ENCODE data around the gene C10orf53.
"Not testable (repeated sequence)": the region's sequence is repeated elsewhere in the genome, so short reads cannot be mapped to it uniquely, and the experiment has no call there.

C10orf53 gene

GRCh38 chr10:49664842-49665355 lies 14.6 kb upstream of the C10orf53 start:
- Histone ChIP-seq H3K27me3 (ENCODE audit: control insufficient read depth in 1 of 2, insufficient read depth in 2 of 2, low read length in 2 of 2) (no peaks in the 10 kb centered on the region), H3K4me1 (ENCODE audit: control insufficient read depth, insufficient read depth, low read length) (no peaks in the 10 kb centered on the region), H3K27ac (ENCODE audit: low read length) (no peak overlapping the region), H3K4me3 (ENCODE audit: low read length in 2 of 2) (no peak overlapping the region), H3K9me3 (ENCODE audit: control insufficient read depth in 2 of 2, low read length in 2 of 2) (no peaks in the 10 kb centered on the region), H3K9ac (ENCODE audit: low read length in 2 of 2) (no peak overlapping the region), H3K36me3 (ENCODE audit: control insufficient read depth in 2 of 2, insufficient read depth in 2 of 2, low read length in 2 of 2) (no peaks in the 10 kb centered on the region)

DNA sequence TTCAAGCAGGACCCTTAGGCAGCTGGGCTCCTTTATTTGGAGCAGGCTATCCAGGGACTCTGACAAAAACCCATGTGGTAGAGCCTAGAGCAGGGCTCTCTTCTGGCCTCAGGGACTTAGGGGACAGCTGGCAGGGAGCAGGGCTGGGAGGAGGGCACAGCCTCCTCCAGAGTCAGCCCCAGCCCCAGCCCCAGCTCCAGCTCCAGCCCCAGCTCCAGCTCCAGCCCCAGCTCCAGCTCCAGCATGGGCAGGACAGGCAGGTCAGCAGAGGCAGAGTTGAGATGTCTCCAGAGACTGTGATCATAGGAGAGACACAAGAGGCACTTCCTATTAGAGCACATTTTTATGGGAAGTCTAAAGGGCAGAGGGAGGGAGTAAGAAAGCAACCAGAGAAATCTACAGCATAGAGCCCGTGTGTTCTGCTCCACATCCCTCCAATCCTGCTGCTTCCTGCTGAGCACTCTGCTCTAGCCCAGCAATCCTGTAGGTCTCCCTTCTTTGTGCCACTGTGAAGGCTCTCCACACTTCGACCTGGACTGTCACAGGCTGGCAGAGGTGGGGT lies 13.3 kb upstream of the C10orf53 start:
- Histone ChIP-seq H3K9ac (ENCODE audit: low read length in 2 of 2) (no peak overlapping the region), H3K27me3 (ENCODE audit: control insufficient read depth in 1 of 2, insufficient read depth in 2 of 2, low read length in 2 of 2) (no peaks in the 10 kb centered on the region), H3K36me3 (ENCODE audit: control insufficient read depth in 2 of 2, insufficient read depth in 2 of 2, low read length in 2 of 2) (no peaks in the 10 kb centered on the region), H3K27ac (ENCODE audit: low read length) (no peak overlapping the region), H3K9me3 (ENCODE audit: control insufficient read depth in 2 of 2, low read length in 2 of 2) (no peaks in the 10 kb centered on the region), H3K4me1 (ENCODE audit: control insufficient read depth, insufficient read depth, low read length) (no peaks in the 10 kb centered on the region), H3K4me3 (ENCODE audit: low read length in 2 of 2) (no peak overlapping the region)

DNA sequence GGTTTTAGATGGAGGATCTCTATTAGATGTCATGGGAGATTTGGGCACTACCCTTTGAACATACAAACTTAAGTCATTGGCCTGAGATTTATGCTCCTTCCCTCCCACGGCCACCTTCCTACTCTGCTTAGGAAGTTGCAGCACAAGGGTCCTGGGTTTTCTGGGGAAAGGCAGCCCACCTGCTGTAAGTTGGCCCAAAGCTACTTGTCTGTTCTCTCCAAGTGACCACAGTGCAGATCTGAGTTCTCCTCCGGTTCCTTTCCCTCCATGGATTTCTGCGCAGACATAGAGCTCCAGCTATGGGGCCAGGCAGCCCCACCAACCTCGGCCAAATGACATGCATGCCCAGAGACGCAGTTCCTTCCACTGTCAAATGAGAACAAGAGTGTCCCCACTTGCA lies 12.8 kb upstream of the C10orf53 start:
- no peak overlapping the region for H3K4me3 ChIP-seq (ENCODE audit: low read length in 2 of 2)
- no peaks in the 10 kb centered on the region for H3K4me1 ChIP-seq (ENCODE audit: control insufficient read depth, insufficient read depth, low read length)
- no peaks in the 10 kb centered on the region for H3K9me3 ChIP-seq (ENCODE audit: control insufficient read depth in 2 of 2, low read length in 2 of 2)
- H3K27me3 ChIP-seq (ENCODE audit: control insufficient read depth in 1 of 2, insufficient read depth in 2 of 2, low read length in 2 of 2), result no peaks in the 10 kb centered on the region
- no peak overlapping the region for H3K27ac ChIP-seq (ENCODE audit: low read length)
- H3K9ac ChIP-seq (ENCODE audit: low read length in 2 of 2), result no peak overlapping the region
- no peaks in the 10 kb centered on the region for H3K36me3 ChIP-seq (ENCODE audit: control insufficient read depth in 2 of 2, insufficient read depth in 2 of 2, low read length in 2 of 2)

DNA sequence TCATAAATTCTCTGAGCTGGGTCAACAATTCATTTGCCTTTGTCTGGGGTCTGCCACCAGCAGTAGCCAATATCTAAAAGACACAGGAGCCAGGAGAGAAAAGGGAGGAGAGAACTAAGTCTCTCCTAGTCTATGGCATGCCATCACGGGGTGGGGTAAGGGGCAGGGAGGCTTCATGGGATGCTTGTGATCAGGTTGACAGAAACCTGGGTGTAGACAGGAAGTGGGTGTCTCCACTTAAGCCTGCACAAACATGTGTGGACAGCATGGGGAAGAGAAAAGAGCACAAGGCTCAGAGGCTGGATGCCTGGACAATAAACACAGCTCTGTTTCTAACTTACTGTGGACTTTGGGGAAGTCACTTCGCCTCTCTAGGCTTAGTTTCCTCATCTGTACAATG lies 11.5 kb upstream of the C10orf53 start:
- no peaks in the 10 kb centered on the region for H3K9me3 ChIP-seq (ENCODE audit: control insufficient read depth in 2 of 2, low read length in 2 of 2)
- no peaks in the 10 kb centered on the region for H3K36me3 ChIP-seq (ENCODE audit: control insufficient read depth in 2 of 2, insufficient read depth in 2 of 2, low read length in 2 of 2)
- H3K4me3 ChIP-seq (ENCODE audit: low read length in 2 of 2), result no peak overlapping the region
- H3K27me3 ChIP-seq (ENCODE audit: control insufficient read depth in 1 of 2, insufficient read depth in 2 of 2, low read length in 2 of 2), result no peaks in the 10 kb centered on the region
- H3K4me1 ChIP-seq (ENCODE audit: control insufficient read depth, insufficient read depth, low read length), result no peaks in the 10 kb centered on the region
- no peak overlapping the region for H3K27ac ChIP-seq (ENCODE audit: low read length)
- no peak overlapping the region for H3K9ac ChIP-seq (ENCODE audit: low read length in 2 of 2)

DNA sequence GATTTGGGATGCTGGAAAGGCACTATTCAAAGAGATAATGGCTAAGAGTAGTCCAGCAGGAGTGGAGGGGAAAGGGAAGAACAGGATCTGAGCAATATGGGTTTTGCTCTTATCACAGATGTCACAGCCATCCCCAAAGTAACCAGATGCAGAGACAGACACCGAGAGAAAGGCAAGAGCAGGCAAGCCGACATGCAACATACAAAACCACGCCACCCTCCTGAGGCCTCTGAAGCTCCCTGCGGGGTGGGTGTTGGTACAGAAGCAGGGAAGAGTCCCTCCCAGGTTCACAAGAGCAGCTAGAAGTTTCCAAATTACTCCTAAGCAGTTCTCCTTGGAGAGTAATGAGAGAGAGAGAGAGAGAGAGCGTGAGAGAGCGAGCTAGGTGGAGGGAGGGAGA lies 10.8 kb upstream of the C10orf53 start:
- Histone ChIP-seq H3K27ac (ENCODE audit: low read length) (no peak overlapping the region), H3K9me3 (ENCODE audit: control insufficient read depth in 2 of 2, low read length in 2 of 2) (no peaks in the 10 kb centered on the region), H3K4me3 (ENCODE audit: low read length in 2 of 2) (no peak overlapping the region), H3K9ac (ENCODE audit: low read length in 2 of 2) (no peak overlapping the region), H3K4me1 (ENCODE audit: control insufficient read depth, insufficient read depth, low read length) (no peaks in the 10 kb centered on the region), H3K27me3 (ENCODE audit: control insufficient read depth in 1 of 2, insufficient read depth in 2 of 2, low read length in 2 of 2) (no peaks in the 10 kb centered on the region), H3K36me3 (ENCODE audit: control insufficient read depth in 2 of 2, insufficient read depth in 2 of 2, low read length in 2 of 2) (no peaks in the 10 kb centered on the region)

DNA sequence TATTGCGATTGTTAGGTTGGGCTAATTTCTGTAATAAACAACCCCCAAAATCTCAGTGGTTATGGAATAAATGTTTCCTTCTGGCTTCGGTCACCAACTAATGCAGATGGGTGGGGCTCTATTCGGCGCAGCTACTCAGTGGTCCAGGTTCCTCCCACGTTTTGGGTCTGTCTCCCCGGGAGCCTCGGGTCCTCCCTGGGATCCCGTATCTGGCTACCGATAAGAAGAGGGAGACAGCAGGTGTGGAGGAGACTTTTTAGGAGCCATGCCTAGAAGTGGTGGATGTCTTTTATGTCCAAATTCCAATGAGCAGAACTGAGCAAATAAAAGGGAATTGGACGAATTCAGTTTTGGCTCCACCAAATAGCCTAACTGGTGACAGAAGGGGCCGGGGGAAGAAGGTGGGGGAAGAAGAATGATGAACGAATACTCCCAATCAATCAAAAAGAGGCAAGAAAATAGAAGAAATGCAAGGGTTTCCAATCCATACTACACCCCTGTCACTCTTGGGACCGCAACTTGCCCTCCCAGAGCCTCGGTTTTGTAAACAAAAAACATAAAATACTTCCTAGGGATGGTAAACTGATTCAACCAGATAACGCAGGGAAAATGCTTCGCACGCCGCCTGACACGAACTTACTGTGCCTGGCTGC lies 498 bp upstream of the C10orf53 start:
- Histone ChIP-seq H3K9ac (ENCODE audit: low read length in 2 of 2) (no peak overlapping the region), H3K27me3 (ENCODE audit: control insufficient read depth in 1 of 2, insufficient read depth in 2 of 2, low read length in 2 of 2) (peaks cover 0 to 7% of the 10 kb centered on the region in 2 donors), H3K36me3 (ENCODE audit: control insufficient read depth in 2 of 2, insufficient read depth in 2 of 2, low read length in 2 of 2) (no peaks in the 10 kb centered on the region), H3K27ac (ENCODE audit: low read length) (no peak overlapping the region), H3K4me1 (ENCODE audit: control insufficient read depth, insufficient read depth, low read length) (no peaks in the 10 kb centered on the region), H3K4me3 (ENCODE audit: low read length in 2 of 2) (no peak overlapping the region), H3K9me3 (ENCODE audit: control insufficient read depth in 2 of 2, low read length in 2 of 2) (peaks cover 6 to 12% of the 10 kb centered on the region in 2 donors)

GRCh38 chr10:49682449-49682848 lies 3.0 kb downstream of the C10orf53 start:
- peaks cover 11 to 12% of the 10 kb centered on the region in 2 donors for H3K9me3 ChIP-seq (ENCODE audit: control insufficient read depth in 2 of 2, low read length in 2 of 2)
- H3K27me3 ChIP-seq (ENCODE audit: control insufficient read depth in 1 of 2, insufficient read depth in 2 of 2, low read length in 2 of 2); H3K4me1 ChIP-seq (ENCODE audit: control insufficient read depth, insufficient read depth, low read length); H3K27ac ChIP-seq (ENCODE audit: low read length); H3K36me3 ChIP-seq (ENCODE audit: control insufficient read depth in 2 of 2, insufficient read depth in 2 of 2, low read length in 2 of 2); H3K9ac ChIP-seq (ENCODE audit: low read length in 2 of 2); H3K4me3 ChIP-seq (ENCODE audit: low read length in 2 of 2): not testable (repeated sequence)

GRCh38 chr10:49682879-49683278 lies 3.4 kb downstream of the C10orf53 start:
- H3K36me3 ChIP-seq (ENCODE audit: control insufficient read depth in 2 of 2, insufficient read depth in 2 of 2, low read length in 2 of 2), result no peaks in the 10 kb centered on the region
- H3K27me3 ChIP-seq (ENCODE audit: control insufficient read depth in 1 of 2, insufficient read depth in 2 of 2, low read length in 2 of 2), result peaks cover 4 to 10% of the 10 kb centered on the region in 2 donors
- H3K9me3 ChIP-seq (ENCODE audit: control insufficient read depth in 2 of 2, low read length in 2 of 2), result peaks cover 11 to 12% of the 10 kb centered on the region in 2 donors
- H3K4me1 ChIP-seq (ENCODE audit: control insufficient read depth, insufficient read depth, low read length), result no peaks in the 10 kb centered on the region
- no peak overlapping the region for H3K27ac ChIP-seq (ENCODE audit: low read length)
- no peak overlapping the region for H3K4me3 ChIP-seq (ENCODE audit: low read length in 2 of 2)
- no peak overlapping the region for H3K9ac ChIP-seq (ENCODE audit: low read length in 2 of 2)

GRCh38 chr10:49686651-49687050 lies 7.2 kb downstream of the C10orf53 start:
- Histone ChIP-seq H3K4me3 (ENCODE audit: low read length in 2 of 2) (no peak overlapping the region), H3K9me3 (ENCODE audit: control insufficient read depth in 2 of 2, low read length in 2 of 2) (peaks cover under 1 to 5% of the 10 kb centered on the region in 2 donors), H3K36me3 (ENCODE audit: control insufficient read depth in 2 of 2, insufficient read depth in 2 of 2, low read length in 2 of 2) (no peaks in the 10 kb centered on the region), H3K27me3 (ENCODE audit: control insufficient read depth in 1 of 2, insufficient read depth in 2 of 2, low read length in 2 of 2) (peaks cover 12 to 23% of the 10 kb centered on the region in 2 donors), H3K4me1 (ENCODE audit: control insufficient read depth, insufficient read depth, low read length) (no peaks in the 10 kb centered on the region), H3K27ac (ENCODE audit: low read length) (no peak overlapping the region), H3K9ac (ENCODE audit: low read length in 2 of 2) (no peak overlapping the region)

- Histone ChIP-seq H3K9ac (ENCODE audit: low read length in 2 of 2) (no peak overlapping the region), H3K4me1 (ENCODE audit: control insufficient read depth, insufficient read depth, low read length) (no peaks in the 10 kb centered on the region), H3K36me3 (ENCODE audit: control insufficient read depth in 2 of 2, insufficient read depth in 2 of 2, low read length in 2 of 2) (no peaks in the 10 kb centered on the region), H3K27me3 (ENCODE audit: control insufficient read depth in 1 of 2, insufficient read depth in 2 of 2, low read length in 2 of 2) (peaks cover 12 to 25% of the 10 kb centered on the region in 2 donors), H3K4me3 (ENCODE audit: low read length in 2 of 2) (no peak overlapping the region), H3K27ac (ENCODE audit: low read length) (no peak overlapping the region), H3K9me3 (ENCODE audit: control insufficient read depth in 2 of 2, low read length in 2 of 2) (peaks cover 0 to 5% of the 10 kb centered on the region in 2 donors)
These were observed 8.9 kb downstream of the C10orf53 start for GRCh38 chr10:49688261-49688846.

GRCh38 chr10:49688920-49689319 lies 9.5 kb downstream of the C10orf53 start:
- H3K36me3 ChIP-seq (ENCODE audit: control insufficient read depth in 2 of 2, insufficient read depth in 2 of 2, low read length in 2 of 2), result no peaks in the 10 kb centered on the region
- H3K9me3 ChIP-seq (ENCODE audit: control insufficient read depth in 2 of 2, low read length in 2 of 2), result peaks cover 0 to 9% of the 10 kb centered on the region in 2 donors
- no peak overlapping the region for H3K9ac ChIP-seq (ENCODE audit: low read length in 2 of 2)
- H3K27me3 ChIP-seq (ENCODE audit: control insufficient read depth in 1 of 2, insufficient read depth in 2 of 2, low read length in 2 of 2), result peaks cover 12 to 30% of the 10 kb centered on the region in 2 donors
- no peak overlapping the region for H3K4me3 ChIP-seq (ENCODE audit: low read length in 2 of 2)
- H3K27ac ChIP-seq (ENCODE audit: low read length), result no peak overlapping the region
- no peaks in the 10 kb centered on the region for H3K4me1 ChIP-seq (ENCODE audit: control insufficient read depth, insufficient read depth, low read length)

All from stomach smooth muscle (tissue), 2 donors.